ENCODE measurements around the gene USP19. TPM values are rescaled to one million over a fixed set of nuclear protein-coding genes. Genes with fewer than 3 reads are reported as not detected.

The USP19 gene
- polyA plus RNA-seq, 3 donors from 2014 or later: 19.3 to 43.7 (median 38.3) TPM

- H3K4me3 Mint-ChIP-seq: peak overlapping the region; percentile 92 to 99 (median 98)
- H3K27ac Mint-ChIP-seq: peak overlapping the region; percentile 87 to 99 (median 97)
- H3K4me1 Mint-ChIP-seq: peaks cover 29 to 34% of the 10 kb centered on the region in 2 donors
- peaks cover 0 to 3% (median 3%) of the 10 kb centered on the region in 3 donors for H3K27me3 Mint-ChIP-seq (ENCODE audit: low read depth in 3 of 3)
- H3K36me3 Mint-ChIP-seq: peaks cover 10 to 23% (median 17%) of the 10 kb centered on the region in 3 donors
- DNase-seq: no peak
- no peaks in the 10 kb centered on the region for H3K9me3 Mint-ChIP-seq
Observed at GRCh38 chr3:49104052-49104426, 16.6 kb downstream of the USP19 start.

GRCh38 chr3:49100046-49100615 is 20.5 kb downstream of the USP19 start:
- H3K36me3 Mint-ChIP-seq: peaks cover 14 to 23% (median 20%) of the 10 kb centered on the region in 3 donors

GRCh38 chr3:49098910-49099630 is 21.6 kb downstream of the USP19 start:
- DNase-seq: no peak
- Mint-ChIP-seq H3K9me3 (no peaks in the 10 kb centered on the region), H3K27ac (peak overlapping the region in 1 of 6 donors; percentile 3), H3K4me3 (no peak overlapping the region), H3K36me3 (peaks cover 14 to 23% (median 20%) of the 10 kb centered on the region in 3 donors), H3K4me1 (peaks cover 19 to 23% of the 10 kb centered on the region in 2 donors), H3K27me3 (ENCODE audit: low read depth in 3 of 3) (peaks cover 2 to 5% (median 5%) of the 10 kb centered on the region in 3 donors)

More at GRCh38 chr3:49100046-49100615, 20.5 kb downstream of the USP19 start:
- no peak for DNase-seq
- no peak overlapping the region for H3K27ac Mint-ChIP-seq
- H3K9me3 Mint-ChIP-seq: no peaks in the 10 kb centered on the region
- peaks cover 21 to 26% of the 10 kb centered on the region in 2 donors for H3K4me1 Mint-ChIP-seq
- H3K4me3 Mint-ChIP-seq: no peak overlapping the region
- H3K27me3 Mint-ChIP-seq (ENCODE audit: low read depth in 3 of 3): peaks cover 2 to 4% (median 3%) of the 10 kb centered on the region in 3 donors

GRCh38 chr3:49098429-49098828 is 22.2 kb downstream of the USP19 start:
- peaks cover 14 to 23% (median 20%) of the 10 kb centered on the region in 3 donors for H3K36me3 Mint-ChIP-seq
- H3K4me3 Mint-ChIP-seq: no peak overlapping the region
- H3K27ac Mint-ChIP-seq: no peak overlapping the region
- H3K27me3 Mint-ChIP-seq (ENCODE audit: low read depth in 3 of 3): peaks cover 5 to 8% (median 6%) of the 10 kb centered on the region in 3 donors
- H3K4me1 Mint-ChIP-seq: peaks cover 14 to 17% of the 10 kb centered on the region in 2 donors
- DNase-seq: no peak
- no peaks in the 10 kb centered on the region for H3K9me3 Mint-ChIP-seq

- H3K27ac Mint-ChIP-seq: peak within 1 kb of the TSS; percentile 92 to 99 (median 96)
- peak; percentile 97 to 98 (median 97) for DNase-seq
- peaks cover 0 to 5% (median 4%) of the 10 kb centered on the region in 3 donors for H3K36me3 Mint-ChIP-seq
- H3K4me1 Mint-ChIP-seq: peaks cover 40 to 49% of the 10 kb centered on the region in 2 donors
- no peaks in the 10 kb centered on the region for H3K9me3 Mint-ChIP-seq
- H3K27me3 Mint-ChIP-seq (ENCODE audit: low read depth in 3 of 3): peaks cover 5 to 13% (median 11%) of the 10 kb centered on the region in 3 donors
- peak within 1 kb of the TSS; percentile 91 to 100 (median 95) for H3K4me3 Mint-ChIP-seq
Observed at GRCh38 chr3:49093853-49094767, 26.5 kb downstream of the USP19 start, which contains the start of gene QRICH1. Gene QRICH1 (minus strand): TSS chr3:49094071. CDS start chr3:49077017, 17,054 bp downstream.

- peak overlapping the region; percentile 92 to 95 (median 94) for H3K27ac Mint-ChIP-seq
- no peaks in the 10 kb centered on the region for H3K9me3 Mint-ChIP-seq
- H3K36me3 Mint-ChIP-seq: peaks cover 0 to 3% (median 0%) of the 10 kb centered on the region in 3 donors
- H3K27me3 Mint-ChIP-seq (ENCODE audit: low read depth in 3 of 3): peaks cover 5 to 13% (median 11%) of the 10 kb centered on the region in 3 donors
- H3K4me1 Mint-ChIP-seq: peaks cover 42 to 49% of the 10 kb centered on the region in 2 donors
- peak overlapping the region; percentile 88 to 100 (median 94) for H3K4me3 Mint-ChIP-seq
- DNase-seq: peak; percentile 82 to 87 (median 86)
Observed at GRCh38 chr3:49092938-49093852, 27.4 kb downstream of the USP19 start.

GRCh38 chr3:49081429-49081828 is 39.2 kb downstream of the USP19 start:
- no peaks in the 10 kb centered on the region for H3K9me3 Mint-ChIP-seq
- H3K36me3 Mint-ChIP-seq: peaks cover 0 to 4% (median 4%) of the 10 kb centered on the region in 3 donors
- H3K27me3 Mint-ChIP-seq (ENCODE audit: low read depth in 3 of 3): peaks cover 0 to 2% (median 0%) of the 10 kb centered on the region in 3 donors
- DNase-seq: no peak
- H3K4me1 Mint-ChIP-seq: peaks cover 9 to 34% of the 10 kb centered on the region in 2 donors
- no peak overlapping the region for H3K4me3 Mint-ChIP-seq
- no peak overlapping the region for H3K27ac Mint-ChIP-seq

GRCh38 chr3:49079270-49079669 is 41.4 kb downstream of the USP19 start:
- no peaks in the 10 kb centered on the region for H3K27me3 Mint-ChIP-seq (ENCODE audit: low read depth in 3 of 3)
- peaks cover 6 to 34% of the 10 kb centered on the region in 2 donors for H3K4me1 Mint-ChIP-seq
- no peak overlapping the region for H3K4me3 Mint-ChIP-seq
- peaks cover 0 to 4% (median 4%) of the 10 kb centered on the region in 3 donors for H3K36me3 Mint-ChIP-seq
- no peak overlapping the region for H3K27ac Mint-ChIP-seq
- no peak for DNase-seq
- H3K9me3 Mint-ChIP-seq: no peaks in the 10 kb centered on the region

GRCh38 chr3:49076646-49077045 is 44.0 kb downstream of the USP19 start:
- H3K36me3 Mint-ChIP-seq: peaks cover 4 to 15% (median 8%) of the 10 kb centered on the region in 3 donors
- H3K4me3 Mint-ChIP-seq: no peak overlapping the region
- peaks cover 6 to 29% of the 10 kb centered on the region in 2 donors for H3K4me1 Mint-ChIP-seq
- DNase-seq: no peak
- H3K27ac Mint-ChIP-seq: peak overlapping the region in 1 of 6 donors; percentile 16
- peaks cover 0 to 1% (median 0%) of the 10 kb centered on the region in 3 donors for H3K27me3 Mint-ChIP-seq (ENCODE audit: low read depth in 3 of 3)
- H3K9me3 Mint-ChIP-seq: no peaks in the 10 kb centered on the region

GRCh38 chr3:49076116-49076515 is 44.5 kb downstream of the USP19 start:
- Mint-ChIP-seq H3K4me3 (no peak overlapping the region), H3K36me3 (peaks cover 4 to 19% (median 8%) of the 10 kb centered on the region in 3 donors), H3K27me3 (ENCODE audit: low read depth in 3 of 3) (peaks cover 0 to 1% (median 0%) of the 10 kb centered on the region in 3 donors), H3K9me3 (no peaks in the 10 kb centered on the region), H3K4me1 (peaks cover 8 to 29% of the 10 kb centered on the region in 2 donors), H3K27ac (no peak overlapping the region)
- no peak for DNase-seq
